OCI-LY7 (cell line): ENCODE data around the gene PRELID3B. TPM values are rescaled to one million over a fixed set of nuclear protein-coding genes. Genes with fewer than 3 reads are reported as not detected.

Experiments used
- BruUV-seq: library from RNA; stranded (reverse); fragments of 400-500 nt; replicated peaks from 2 replicates; lab custom pipeline; 2021; lab: Mats Ljungman, UMichigan
- CTCF ChIA-PET: fragments of 300-600 bp; sonication (Branson Sonifier 250); formaldehyde crosslinking; loops from one replicate; lab custom pipeline; 2022; ENCODE audit warnings: antibody characterized with exemption; ENCODE audit not compliant: unreplicated experiment; lab: Charles Lee
- POLR2A ChIA-PET: fragments of 300-600 bp; sonication (Branson Sonifier 250); formaldehyde crosslinking; loops from one replicate; lab custom pipeline; 2022; ENCODE audit warnings: antibody characterized with exemption; lab: Charles Lee
- DNase-seq: peaks from one replicate; pipeline ENCODE4 v3.0.0-alpha.2; 2015; ENCODE audit warnings: low spot score
- H2AFZ ChIP-seq: fragments of 200-600 bp; sonication (generic), shearing (Covaris generic); 2 replicates; pipeline ENCODE4 v1.6.1; 2014; ENCODE audit warnings: mild to moderate bottlenecking, antibody characterized with exemption, low read length, moderate library complexity
- H3K27ac ChIP-seq: fragments of 200-600 bp; sonication (generic); 2 replicates; pipeline ENCODE4 v1.5.1; 2014; ENCODE audit warnings: mixed run types, low read depth, mild to moderate bottlenecking, moderate library complexity, low read length, inconsistent platforms; ENCODE audit not compliant: poor library complexity, severe bottlenecking
- H3K36me3 ChIP-seq: fragments of 200-600 bp; sonication (generic); 2 replicates; pipeline ENCODE4 v1.6.1; 2014; ENCODE audit warnings: mild to moderate bottlenecking, antibody characterized with exemption, low read length, moderate library complexity, mixed read lengths; ENCODE audit not compliant: insufficient read depth
- H3K4me1 ChIP-seq: fragments of 200-600 bp; sonication (generic); 2 replicates; pipeline ENCODE4 v1.5.1; 2014; ENCODE audit warnings: mild to moderate bottlenecking, low read length; ENCODE audit not compliant: insufficient read depth, poor library complexity, severe bottlenecking
- H3K4me2 ChIP-seq: fragments of 200-600 bp; sonication (generic); 2 replicates; pipeline ENCODE4 v1.6.1; 2014; ENCODE audit warnings: mild to moderate bottlenecking, low read length
- H3K4me3 ChIP-seq: fragments of 200-600 bp; sonication (generic); 2 replicates; pipeline ENCODE4 v1.5.1; 2014; ENCODE audit warnings: mild to moderate bottlenecking, low read depth, low read length; ENCODE audit not compliant: poor library complexity, severe bottlenecking
- H3K79me2 ChIP-seq: fragments of 200-600 bp; sonication (generic); 2 replicates; pipeline ENCODE4 v1.6.1; 2016; ENCODE audit warnings: low read depth, mild to moderate bottlenecking, low read length, moderate library complexity, mixed read lengths; ENCODE audit not compliant: insufficient read depth
- H3K9me2 ChIP-seq: fragments of 200-600 bp; sonication (generic); 2 replicates; pipeline ENCODE4 v1.6.1; 2016; ENCODE audit warnings: mild to moderate bottlenecking, low read length, mixed read lengths; ENCODE audit not compliant: insufficient read depth
- H3K9me3 ChIP-seq: fragments of 200-600 bp; sonication (generic); 2 replicates; pipeline ENCODE4 v1.6.1; 2014; ENCODE audit warnings: mild to moderate bottlenecking, mixed run types, low read length, mixed read lengths
- H4K20me1 ChIP-seq: fragments of 200-600 bp; sonication (generic); 2 replicates; pipeline ENCODE4 v1.6.1; 2014; ENCODE audit warnings: mild to moderate bottlenecking, antibody characterized with exemption, low read length, moderate library complexity, mixed read lengths; ENCODE audit not compliant: insufficient read depth
- CTCF ChIP-seq: fragments of 200-600 bp; sonication (generic); conservative IDR thresholded peaks from 2 replicates; pipeline ENCODE4 v1.5.1; 2014; ENCODE audit warnings: mild to moderate bottlenecking, antibody characterized with exemption, low read length, moderate library complexity, mixed read lengths
- EZH2phosphoT487 ChIP-seq: fragments of 200-600 bp; sonication (generic); IDR thresholded peaks from 2 replicates; pipeline ENCODE4 v1.6.1; 2018; ENCODE audit warnings: low read depth, borderline replicate concordance, mild to moderate bottlenecking, mixed run types, antibody characterized with exemption, low read length, moderate library complexity, mixed read lengths
- intact Hi-C: fragments of 100-400 bp; cut with micrococcal nuclease; formaldehyde crosslinking; loops from one replicate; pipeline ENCODE4 v1.10.0; 2022; ENCODE audit not compliant: unreplicated experiment
- total RNA-seq, 2 experiments: library from RNA; depleted of rRNA in 1 of 2; stranded (reverse); fragments of >200 nt in 1 of 2; shearing (Covaris generic) in 1 of 2; gene quantifications; 2 replicates each; pipeline ENCODE4 v1.2.3, GENCODE V29; 2014 to 2022

The PRELID3B gene
- total RNA-seq, 2 experiments from 2014 or later: 99.4 to 119 TPM

GRCh38 chr20:59003836-59004492 lies 38.6 kb downstream of the PRELID3B start:
- DNase-seq: peak; percentile 16
- H3K4me2 ChIP-seq: peak overlapping the region; percentile 94
- H2AFZ ChIP-seq: no peak overlapping the region
- no peaks in the 10 kb centered on the region for H4K20me1 ChIP-seq
- H3K9me3 ChIP-seq: no peaks in the 10 kb centered on the region
- ChIA-PET POLR2A (interaction anchor here (0.8 to 2.3 kb wide), 2 partner anchors 12 to 40 kb away, joined by 3 to 5 read pairs; no protein-coding TSS in a partner anchor), CTCF (interaction anchor here (1.0 kb wide), 1 partner anchor 10 kb away, joined by 5 read pairs; no protein-coding TSS in a partner anchor)
- no peaks in the 10 kb centered on the region for H3K9me2 ChIP-seq
- intact Hi-C loops: loop anchor here (2.0 to 10.0 kb wide), 2 partner anchors 39 to 161 kb away; partner anchors contain the start of genes PRELID3B and ZNF831
- H3K4me1 ChIP-seq: peaks cover 52% of the 10 kb centered on the region
- peaks cover 19% of the 10 kb centered on the region; the same call in 1 of the 2 replicates for H3K79me2 ChIP-seq
- H3K27ac ChIP-seq: peak overlapping the region; percentile 85
- H3K4me3 ChIP-seq: peak overlapping the region; percentile 74
- H3K36me3 ChIP-seq: peaks cover 41% of the 10 kb centered on the region
- TF ChIP-seq CTCF (no peak), EZH2phosphoT487 (no peak)
- no TSS peak for BruUV-seq

- Histone ChIP-seq H3K4me2 (no peak overlapping the region), H2AFZ (no peak overlapping the region), H3K4me1 (peaks cover 41% of the 10 kb centered on the region), H3K79me2 (peaks cover 19% of the 10 kb centered on the region; the same call in 1 of the 2 replicates), H4K20me1 (no peaks in the 10 kb centered on the region), H3K9me3 (no peaks in the 10 kb centered on the region), H3K4me3 (no peak overlapping the region), H3K9me2 (no peaks in the 10 kb centered on the region), H3K36me3 (peaks cover 50% of the 10 kb centered on the region), H3K27ac (no peak overlapping the region)
- ChIA-PET POLR2A (interaction anchor here (0.8 to 0.9 kb wide), 2 partner anchors 11 to 15 kb away, joined by 3 read pairs; no protein-coding TSS in a partner anchor), CTCF (no interaction called here)
- no TSS peak for BruUV-seq
- intact Hi-C loops: loop anchor here (10.0 kb wide), 1 partner anchor 162 kb away; the partner anchor contains the start of gene ZNF831
- DNase-seq: no peak
- TF ChIP-seq CTCF: no peak
- no peak for TF ChIP-seq EZH2phosphoT487
Observed at GRCh38 chr20:59002874-59003399, 39.6 kb downstream of the PRELID3B start.
